Mesenteric fat pad (tissue), 1 donor: ENCODE data around the gene IL24. TPM values are rescaled to one million over a fixed set of nuclear protein-coding genes. Genes with fewer than 3 reads are reported as not detected.
"Not testable (repeated sequence)": the region's sequence is repeated elsewhere in the genome, so short reads cannot be mapped to it uniquely, and the experiment has no call there.

Source experiments
- DNase-seq: peaks from one replicate; pipeline ENCODE4 v3.0.0-alpha.2; 2020; ENCODE audit warnings: low spot score
- long read RNA-seq: library from polyadenylated mRNA; unstranded; transcript quantifications from one replicate; pipeline ENCODE4 v2.0.0, GENCODE V29; 2020
- total RNA-seq: library from RNA; stranded (reverse); fragmentation: NEBNext Ultra II Directional; extraction: Animal tissue kit (Norgen Biotek cat#: 25700); gene quantifications from one replicate; pipeline ENCODE4 v1.2.1, GENCODE V29; 2021
- donor health status: DM: yes; HTN: yes; CAD: no.

IL24 gene, protein sequence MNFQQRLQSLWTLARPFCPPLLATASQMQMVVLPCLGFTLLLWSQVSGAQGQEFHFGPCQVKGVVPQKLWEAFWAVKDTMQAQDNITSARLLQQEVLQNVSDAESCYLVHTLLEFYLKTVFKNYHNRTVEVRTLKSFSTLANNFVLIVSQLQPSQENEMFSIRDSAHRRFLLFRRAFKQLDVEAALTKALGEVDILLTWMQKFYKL
- total RNA-seq = not detected
- long read RNA-seq = 0 reads

DNA sequence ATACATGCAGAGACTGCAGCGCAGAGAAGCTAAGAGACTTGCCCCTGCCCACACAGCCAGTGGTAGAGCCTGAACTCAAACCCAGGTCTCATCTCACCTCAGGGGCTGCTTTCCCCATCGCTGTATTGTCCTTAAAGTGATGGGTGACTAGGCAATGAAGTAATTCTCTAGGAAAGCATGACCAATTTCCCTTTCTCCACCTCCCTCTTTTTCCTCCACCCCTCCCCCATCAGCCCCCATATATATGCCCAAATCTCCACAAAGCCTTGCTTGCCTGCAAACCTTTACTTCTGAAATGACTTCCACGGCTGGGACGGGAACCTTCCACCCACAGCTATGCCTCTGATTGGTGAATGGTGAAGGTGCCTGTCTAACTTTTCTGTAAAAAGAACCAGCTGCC lies at the start of gene IL24:
TSS of gene IL24 (plus strand) at position 269 of the 400 bp plus-strand sequence. CDS start 390 bp downstream, outside the sequence.
- DNase-seq = no peak

- DNase-seq = no peak
Observed at GRCh38 chr1:206847946-206848345, 49.3 kb upstream of the IL24 start.

DNA sequence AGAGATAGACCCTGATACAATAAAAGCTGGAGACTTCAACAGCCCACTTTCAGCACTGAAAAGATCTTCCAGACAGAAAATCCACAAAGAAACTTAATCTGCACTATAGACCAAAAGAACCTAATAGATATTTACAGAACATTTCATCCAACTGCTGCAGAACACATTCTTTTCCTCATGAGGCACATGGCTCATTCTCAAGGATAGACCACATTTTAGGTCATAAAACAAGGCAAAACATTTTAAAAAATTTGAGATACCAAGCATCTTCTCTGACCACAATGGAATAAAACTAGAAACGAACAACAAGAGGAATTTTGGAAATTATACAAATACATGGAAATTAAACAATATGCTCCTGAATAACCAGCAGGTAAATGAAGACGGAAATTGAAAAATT lies 46.8 kb upstream of the IL24 start:
- no peak for DNase-seq

DNA sequence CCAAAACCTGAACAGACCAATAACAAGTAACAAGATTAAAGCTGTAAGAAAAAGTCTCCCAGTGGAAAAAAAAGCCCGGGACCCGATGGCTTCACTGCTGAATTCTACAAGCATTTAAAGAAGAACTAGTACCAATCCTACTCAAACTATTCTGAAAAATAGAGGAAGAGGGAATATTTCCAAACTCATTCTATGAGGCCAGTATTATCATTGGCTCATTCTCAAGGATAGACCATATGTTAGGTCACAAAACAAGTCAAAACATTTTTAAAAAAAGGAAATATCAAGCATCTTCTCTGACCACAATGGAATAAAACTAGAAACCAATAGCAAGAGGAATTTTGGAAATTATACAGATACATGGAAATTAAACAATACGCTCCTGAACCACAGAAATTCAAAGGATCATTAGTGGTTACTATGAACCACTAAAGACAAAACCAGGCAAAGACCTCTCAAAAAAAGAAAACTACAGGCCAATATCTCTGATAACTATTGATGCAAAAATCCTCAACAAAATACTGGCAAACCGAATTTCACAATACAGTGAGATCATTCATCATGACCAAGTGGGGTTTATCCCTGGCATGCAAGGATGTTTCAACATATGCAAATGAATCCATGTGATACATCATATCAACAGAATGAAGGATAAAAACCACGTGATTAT lies 45.8 kb upstream of the IL24 start:
- no peak for DNase-seq

DNA sequence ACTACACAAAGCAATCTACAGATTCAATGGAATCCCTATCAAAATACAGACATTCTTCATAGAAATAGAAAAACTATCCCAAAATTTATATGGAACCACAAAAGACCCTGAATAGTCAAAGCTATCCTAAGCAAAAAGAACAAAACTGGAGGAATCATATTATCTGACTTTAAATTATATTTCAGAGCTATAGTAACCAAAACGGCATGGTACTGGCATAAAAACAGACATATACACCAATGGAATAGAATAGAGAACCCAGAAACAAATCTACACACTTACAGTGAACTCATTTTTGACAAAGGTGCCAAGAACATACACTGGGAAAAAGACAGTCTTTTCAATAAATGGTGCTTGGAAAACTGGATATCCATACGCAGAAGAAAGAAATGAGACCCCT lies 44.6 kb upstream of the IL24 start:
- not testable (repeated sequence) for DNase-seq

DNA sequence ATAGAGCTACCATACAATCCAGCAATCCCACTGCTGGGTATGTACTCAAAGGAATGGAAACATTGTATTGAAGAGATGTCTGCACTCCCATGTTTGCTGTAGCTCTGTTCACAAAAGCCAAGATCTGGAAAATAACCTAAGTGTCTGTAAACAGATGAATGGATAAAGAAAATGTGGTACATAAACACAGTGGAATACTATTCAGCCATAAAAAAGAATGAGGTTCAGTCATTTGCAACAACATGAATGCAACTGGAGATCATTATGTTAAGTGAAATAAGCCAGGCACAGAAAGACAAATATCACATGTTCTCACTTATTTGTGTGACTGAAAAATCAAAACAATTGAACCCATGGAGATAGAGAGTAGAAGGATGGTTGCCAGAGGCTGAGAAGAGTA lies 43.5 kb upstream of the IL24 start:
- DNase-seq = not testable (repeated sequence)

- no peak for DNase-seq
Observed at GRCh38 chr1:206854401-206855129, 42.7 kb upstream of the IL24 start.

- no peak for DNase-seq
Observed at GRCh38 chr1:206855859-206856258, 41.4 kb upstream of the IL24 start.

DNA sequence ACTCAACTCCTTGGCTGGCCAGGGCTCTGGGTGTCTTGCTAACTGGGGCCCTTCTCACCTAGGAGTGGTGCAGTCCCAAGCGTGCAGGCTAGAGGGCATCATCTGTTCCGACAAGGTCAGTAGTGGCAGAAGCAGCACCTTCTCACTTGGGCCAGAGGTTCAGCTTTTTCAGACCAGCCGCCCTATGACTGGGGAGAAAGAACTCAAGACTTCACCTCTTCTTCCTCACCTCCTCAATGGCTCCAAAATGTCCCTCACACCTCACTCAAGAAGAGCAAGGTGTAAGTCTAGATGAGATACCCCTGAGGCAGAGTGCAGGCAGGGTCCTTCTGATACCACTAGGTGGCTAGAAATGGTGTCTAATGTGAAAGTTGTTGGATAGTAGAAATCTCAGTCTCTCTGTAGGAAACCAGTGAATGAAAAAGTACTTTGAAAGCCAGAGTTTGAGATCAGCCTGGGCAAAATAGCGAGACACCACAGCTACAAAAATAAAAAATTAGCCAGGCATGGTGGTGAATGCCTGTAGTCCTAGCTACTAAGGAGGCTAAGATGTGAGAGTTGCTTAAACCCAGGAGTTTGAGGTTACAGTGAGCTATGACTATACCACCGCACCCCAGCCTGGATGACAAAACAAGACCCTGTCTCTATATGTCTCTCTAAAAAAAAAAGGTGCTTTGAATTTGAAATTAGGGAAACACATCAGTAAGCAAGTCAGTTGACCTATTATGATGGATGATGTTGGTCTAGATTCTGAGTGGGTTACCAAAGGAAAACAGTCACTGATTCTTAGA lies 40.4 kb upstream of the IL24 start:
- no peak for DNase-seq

- no peak for DNase-seq
Observed at GRCh38 chr1:206859082-206859521, 38.1 kb upstream of the IL24 start.

- no peak for DNase-seq
Observed at GRCh38 chr1:206860165-206860564, 37.1 kb upstream of the IL24 start.

GRCh38 chr1:206863266-206863665 lies 34.0 kb upstream of the IL24 start:
- DNase-seq = no peak

- no peak for DNase-seq
Observed at GRCh38 chr1:206864939-206865671, 32.1 kb upstream of the IL24 start, which contains the start of gene IL20. IL20 (plus strand) TSS chr1:206865623; CDS start chr1:206865853, 230 bp downstream.

DNA sequence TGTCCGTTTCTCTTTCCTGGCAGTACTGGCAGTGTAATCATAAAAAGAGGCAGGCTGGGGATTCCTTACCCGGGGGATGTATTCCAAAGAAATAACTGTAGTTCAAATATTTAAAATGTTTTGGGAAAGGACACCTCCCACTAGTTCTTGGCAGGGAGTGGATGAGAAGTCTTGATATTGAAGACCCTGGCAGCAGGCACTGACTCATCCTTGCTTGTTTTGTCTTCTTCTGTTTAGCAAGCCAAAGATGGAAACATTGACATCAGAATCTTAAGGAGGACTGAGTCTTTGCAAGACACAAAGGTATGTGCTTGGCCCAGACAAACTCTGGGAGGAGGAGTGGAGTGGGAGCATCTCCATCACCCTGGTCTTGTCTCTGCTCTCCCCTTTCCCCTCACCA lies 31.2 kb upstream of the IL24 start:
- DNase-seq = no peak

GRCh38 chr1:206867239-206867638 lies 30.0 kb upstream of the IL24 start:
- DNase-seq = no peak

GRCh38 chr1:206867716-206868115 lies 29.5 kb upstream of the IL24 start:
- DNase-seq = no peak

- DNase-seq = no peak
Observed at GRCh38 chr1:206868264-206868663, 29.0 kb upstream of the IL24 start.

DNA sequence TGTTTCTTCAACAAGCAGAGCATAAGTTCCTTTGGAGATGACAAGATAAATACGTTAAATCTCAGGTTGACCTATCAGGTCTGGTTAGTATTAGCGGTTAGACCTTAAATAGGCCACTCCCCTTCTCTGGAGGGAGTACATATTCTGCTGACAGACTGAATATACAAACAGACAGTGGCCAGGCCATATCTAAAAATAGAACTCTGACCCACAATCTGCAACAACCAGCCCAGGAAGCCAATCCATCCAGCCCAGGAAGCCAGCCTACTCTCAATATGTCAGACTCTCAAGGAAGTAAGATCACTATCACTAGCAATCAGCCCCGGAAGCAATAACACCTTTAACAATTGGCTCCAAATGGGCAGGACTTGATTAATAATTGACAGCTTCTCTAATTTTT lies 25.1 kb upstream of the IL24 start:
- no peak for DNase-seq

DNA sequence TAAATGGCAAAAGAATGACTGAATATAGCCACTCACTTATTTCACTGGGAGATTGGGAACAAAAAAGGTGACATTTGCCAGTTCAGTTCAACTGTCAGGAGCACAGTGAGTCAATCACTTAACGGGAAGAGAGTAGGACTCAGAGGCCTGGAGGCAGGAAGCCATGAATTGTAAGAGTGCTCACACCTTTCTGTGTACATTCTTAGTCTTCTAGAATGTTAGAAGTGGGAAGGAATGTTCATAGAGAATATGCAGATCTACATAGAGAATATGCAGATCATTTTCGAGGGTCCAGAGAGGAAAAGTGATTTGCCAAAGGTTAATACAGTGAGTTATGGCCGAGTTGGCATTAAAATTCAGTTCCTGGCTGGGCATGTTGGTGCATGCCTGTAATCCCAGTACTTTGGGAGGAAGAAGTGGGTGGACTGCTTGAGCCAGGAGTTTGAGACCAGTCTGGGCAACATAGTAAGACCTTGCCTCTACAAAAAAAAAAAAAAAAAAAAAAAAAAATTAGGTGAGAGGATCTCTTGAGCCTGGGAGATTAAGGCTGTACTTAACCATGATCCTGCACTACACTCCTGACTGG lies 23.5 kb upstream of the IL24 start:
- no peak for DNase-seq

DNA sequence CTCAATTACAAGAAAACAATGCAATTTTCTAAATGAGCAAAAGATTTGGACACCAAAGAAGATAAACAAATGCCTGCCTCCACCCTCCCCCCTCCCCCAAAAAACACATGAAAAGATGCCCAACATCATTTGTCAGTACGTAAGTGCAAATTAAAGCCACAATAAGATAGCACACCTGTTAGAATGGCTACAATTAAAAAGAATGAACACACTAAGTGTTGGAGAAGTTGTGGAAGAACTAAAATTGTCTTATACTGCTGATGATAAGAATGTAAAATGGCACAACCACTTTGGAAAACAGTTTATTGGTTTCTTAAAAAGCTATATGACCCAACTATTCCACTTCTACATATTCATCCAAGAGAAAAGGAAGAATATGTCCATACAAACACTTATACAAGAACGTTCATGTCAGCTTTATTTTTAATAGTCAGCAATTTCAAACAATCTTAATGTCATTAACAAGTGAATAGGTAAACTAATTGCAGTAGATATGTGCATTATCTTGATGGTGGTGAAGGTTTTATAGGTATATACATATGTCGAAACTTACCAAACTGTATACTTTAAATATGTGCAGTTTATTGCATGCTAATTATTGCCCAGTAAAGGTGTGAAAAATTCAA lies 21.4 kb upstream of the IL24 start:
- DNase-seq = no peak
